IPS DF 19.7 (cell line): Measurements from ENCODE around the gene MX2.

Experiments
- DNase-seq: peaks from one replicate; pipeline ENCODE4 v3.0.0-alpha.2; 2013; ENCODE audit warnings: low read depth, low spot score

The MX2 gene

DNA sequence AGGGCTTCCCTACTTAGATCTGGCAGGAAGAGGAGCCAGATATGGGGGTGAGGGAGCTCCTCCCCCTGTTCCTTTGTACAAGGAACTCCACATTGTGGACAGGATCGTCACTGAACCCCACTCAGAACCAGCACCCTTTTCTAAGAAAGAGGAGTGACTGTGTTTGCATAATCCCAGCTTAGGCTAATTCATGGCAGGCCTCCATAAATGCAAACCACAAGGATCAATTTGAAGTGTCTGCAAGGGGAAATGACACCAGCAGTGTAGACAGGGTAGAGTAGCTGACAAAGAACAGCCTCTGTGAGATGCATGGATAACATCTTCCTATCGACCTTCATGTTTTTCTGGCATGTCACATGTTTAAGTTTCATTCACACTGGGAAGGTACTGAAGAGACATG is 75.9 kb downstream of the MX2 start:
- DNase-seq, result no peak

DNA sequence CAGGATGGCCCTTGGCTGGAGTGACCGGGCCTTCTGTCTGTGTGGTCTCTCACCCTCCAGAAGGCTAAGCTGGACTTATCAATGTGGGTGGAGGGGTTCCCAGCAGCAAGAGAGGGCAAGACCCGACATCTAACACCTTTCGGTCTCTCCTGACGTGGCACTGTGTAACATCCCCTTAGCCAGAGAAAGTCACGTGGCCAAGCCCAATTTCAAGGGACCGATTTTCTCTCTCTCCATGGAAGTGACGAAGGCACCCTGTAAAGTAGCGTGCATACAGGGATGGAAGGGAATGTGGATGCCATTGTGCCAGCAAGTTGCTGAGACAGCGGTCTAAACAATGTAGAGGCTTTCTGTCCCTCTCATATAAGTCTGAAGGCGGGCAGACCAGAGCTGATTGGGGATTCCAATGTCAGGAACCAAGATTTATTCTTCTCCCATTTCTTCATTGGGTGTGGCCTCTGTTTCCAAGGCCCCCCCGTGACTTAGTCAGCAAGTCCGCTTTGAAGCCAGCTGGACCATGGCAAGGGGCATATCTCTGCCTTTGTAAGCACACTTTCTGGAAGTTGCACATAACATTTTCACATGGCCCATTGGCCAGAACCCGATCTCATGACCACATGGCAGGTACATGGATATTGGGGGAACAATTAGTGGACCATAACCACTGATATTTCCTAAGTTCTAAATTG is 76.7 kb downstream of the MX2 start:
- no peak for DNase-seq

DNA sequence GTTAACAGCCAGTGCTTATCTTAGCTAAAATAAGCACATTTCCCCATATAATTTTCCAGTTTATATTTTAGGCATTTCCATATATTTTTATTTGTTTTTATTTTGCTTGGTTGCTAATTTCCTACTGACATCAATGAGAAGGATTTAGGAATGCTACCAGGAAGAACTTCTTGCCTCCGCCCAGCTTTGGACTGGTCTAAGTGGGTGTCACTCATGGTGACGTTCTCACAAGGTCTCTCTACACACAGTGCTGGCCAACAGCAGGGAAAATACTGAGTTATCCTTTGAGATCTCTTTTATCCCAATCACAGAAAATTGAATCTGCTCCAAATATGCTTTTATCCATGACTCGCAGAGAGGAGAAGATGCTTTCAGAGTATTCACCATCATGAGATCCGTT is 77.4 kb downstream of the MX2 start:
- no peak for DNase-seq

DNA sequence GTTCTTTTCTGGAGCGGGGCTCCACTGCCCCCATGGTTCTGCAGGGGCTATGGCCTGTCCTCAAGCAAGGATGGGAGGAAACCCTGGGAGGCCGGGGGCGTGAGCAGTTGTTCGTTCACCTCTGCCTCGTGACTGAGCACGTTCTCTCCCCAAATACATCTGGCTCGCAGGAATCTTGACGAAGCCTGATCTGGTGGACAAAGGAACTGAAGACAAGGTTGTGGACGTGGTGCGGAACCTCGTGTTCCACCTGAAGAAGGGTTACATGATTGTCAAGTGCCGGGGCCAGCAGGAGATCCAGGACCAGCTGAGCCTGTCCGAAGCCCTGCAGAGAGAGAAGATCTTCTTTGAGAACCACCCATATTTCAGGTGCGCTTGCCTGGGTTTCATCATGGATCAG is 79.7 kb downstream of the MX2 start:
- DNase-seq, result no peak

DNA sequence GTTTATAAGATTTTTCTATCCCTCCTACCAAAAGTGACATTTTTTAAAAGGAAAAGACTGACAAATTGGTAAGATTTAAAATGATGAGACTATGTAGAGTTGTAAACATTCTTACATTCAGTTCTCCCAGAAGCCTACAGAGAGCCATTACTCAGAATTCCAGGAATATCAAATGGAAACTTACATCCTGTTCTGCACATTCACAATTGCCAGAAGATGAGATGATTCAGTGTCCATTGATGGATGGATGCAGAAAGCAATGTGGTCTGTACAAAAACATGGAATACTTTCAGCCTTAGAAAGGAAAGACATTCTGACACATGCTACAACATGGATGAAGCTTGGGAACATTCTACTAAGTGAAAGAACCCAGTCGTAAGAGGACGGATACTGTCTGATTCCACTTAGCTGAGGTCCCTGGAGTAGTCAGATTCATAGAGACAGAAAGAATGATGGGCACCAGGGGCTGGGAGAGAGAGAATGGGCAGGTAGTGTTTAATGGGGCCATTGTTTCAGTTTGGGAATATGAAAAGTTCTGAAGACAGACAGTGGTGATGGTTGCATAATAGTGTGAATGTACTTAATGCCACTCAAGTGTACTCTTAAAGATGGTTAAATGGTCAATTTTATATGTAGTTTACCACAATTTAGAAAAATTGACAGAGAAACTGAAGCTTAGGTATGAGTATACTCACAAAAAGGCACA is 80.8 kb downstream of the MX2 start:
- no peak for DNase-seq

DNA sequence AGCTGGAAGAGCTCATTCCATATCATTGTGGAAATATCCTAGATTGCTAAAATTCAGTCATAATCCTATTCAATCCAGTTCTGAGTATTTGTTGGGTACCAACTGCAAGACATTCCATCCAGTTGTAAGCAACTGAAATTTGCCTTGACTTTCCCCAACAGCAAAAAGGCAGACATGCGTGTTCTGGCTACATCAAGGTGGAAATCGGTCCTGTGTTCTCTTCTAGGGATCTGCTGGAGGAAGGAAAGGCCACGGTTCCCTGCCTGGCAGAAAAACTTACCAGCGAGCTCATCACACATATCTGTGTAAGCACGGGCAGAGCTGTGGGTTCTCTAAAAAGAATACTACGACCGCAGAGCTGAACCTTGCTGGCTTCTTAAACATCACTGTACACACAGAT is 81.7 kb downstream of the MX2 start:
- no peak for DNase-seq

DNA sequence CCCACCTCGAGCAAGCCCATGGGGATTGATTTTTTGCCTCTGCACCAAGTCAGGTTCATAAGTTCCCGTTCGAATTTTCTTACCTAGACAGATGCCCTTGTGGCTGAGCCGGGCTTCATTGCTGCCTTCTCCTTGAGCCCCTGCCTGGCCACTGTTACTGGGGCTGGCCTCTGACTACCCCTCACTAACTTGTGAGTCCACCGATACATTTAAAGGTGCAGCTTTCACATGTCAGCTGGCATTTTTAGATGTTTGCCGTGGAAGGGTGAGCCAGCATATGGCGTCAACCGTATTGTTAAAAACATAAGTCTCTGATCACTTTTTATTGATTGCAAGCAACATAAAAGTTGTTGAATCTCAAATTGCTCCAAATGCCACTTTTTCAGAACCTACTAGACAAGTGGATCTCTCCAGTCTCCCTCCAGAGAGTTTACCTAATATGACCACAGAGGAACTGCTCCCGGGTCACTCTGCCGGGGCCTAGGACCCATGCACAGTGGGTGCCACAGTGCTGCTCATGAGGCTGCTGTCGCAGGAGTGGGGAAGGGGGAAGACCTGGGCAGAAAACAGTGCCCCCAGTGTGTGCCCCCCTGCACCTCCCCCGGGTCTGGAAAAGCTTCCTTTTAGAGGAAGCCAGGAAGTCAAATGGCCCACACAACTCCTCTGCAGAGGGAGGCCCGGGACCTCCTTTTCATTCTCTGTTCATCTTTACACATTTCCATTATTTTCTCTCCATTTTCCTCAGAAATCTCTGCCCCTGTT is 83.1 kb downstream of the MX2 start:
- no peak for DNase-seq

DNA sequence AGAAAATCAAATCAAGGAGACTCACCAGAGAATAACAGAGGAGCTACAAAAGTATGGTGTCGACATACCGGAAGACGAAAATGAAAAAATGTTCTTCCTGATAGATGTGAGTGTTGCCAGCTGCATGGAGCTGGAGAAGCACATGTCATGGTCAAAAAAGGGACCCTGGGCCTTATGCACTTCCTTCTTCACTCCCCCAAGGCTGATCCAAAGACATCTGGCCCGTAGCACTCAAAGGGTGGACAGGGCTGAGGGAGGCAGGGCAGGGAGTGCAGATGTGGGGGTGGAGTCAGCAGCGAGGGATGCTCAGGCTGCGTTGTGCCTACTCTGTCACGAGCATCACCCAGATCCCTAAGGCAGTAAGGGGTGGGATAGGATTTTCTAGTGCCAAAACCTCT is 83.6 kb downstream of the MX2 start:
- DNase-seq, result no peak

DNA sequence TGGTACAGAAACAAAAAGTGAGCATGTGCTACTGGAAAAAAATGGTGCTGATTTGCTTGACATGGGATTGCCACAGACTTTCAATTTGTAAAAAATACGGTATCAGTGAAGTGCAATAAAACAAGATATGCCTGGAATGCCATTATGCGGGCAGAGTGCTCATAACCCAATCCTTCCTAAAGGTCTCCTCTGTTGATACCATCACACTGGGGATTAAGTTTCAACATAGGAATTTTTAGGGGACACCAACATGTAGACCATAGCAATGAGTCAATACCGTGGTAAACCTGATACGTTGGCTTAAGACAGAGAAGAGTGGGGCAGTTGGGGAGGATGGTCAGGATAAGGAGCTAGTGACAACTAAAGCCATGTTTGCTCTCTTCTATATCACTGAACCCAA is 84.8 kb downstream of the MX2 start:
- no peak for DNase-seq

DNA sequence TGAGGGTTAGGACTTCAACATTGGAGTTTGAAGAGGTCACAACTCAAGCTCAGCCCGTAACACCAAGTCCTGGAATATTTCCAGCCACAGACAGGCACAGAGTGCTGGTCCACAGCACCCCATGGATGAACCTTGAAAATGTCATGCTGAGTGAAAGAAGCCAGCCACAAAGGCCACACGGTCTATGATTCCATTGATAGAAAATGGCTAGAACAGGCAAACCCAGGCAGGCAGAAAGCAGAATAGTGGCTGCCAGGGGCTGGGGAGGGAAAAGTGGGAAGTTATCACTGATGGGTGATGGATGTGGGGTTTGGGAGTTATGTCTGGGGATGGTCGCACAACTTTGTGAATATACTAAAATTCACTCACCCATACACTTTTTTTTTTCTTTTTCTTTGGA is 85.5 kb downstream of the MX2 start:
- no peak for DNase-seq

DNA sequence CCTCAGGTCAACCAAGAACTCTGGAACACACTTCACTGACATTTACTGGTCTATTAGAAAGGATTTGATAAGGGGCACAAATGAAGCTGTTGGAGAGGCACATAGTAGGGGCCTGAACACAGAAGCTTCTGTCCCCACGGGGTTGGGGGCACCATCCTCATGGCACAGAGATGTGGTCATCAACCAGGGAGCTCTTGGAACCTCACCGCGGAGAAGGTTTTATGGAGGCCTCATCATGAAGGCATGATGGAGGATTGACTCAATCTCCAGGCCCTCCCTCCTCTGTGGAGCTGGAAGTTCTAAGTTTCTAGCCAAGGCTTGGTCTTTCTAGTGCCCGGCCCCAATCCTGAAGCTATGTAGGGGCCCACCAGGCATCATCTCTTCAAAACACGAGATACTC is 87.8 kb downstream of the MX2 start:
- no peak for DNase-seq

DNA sequence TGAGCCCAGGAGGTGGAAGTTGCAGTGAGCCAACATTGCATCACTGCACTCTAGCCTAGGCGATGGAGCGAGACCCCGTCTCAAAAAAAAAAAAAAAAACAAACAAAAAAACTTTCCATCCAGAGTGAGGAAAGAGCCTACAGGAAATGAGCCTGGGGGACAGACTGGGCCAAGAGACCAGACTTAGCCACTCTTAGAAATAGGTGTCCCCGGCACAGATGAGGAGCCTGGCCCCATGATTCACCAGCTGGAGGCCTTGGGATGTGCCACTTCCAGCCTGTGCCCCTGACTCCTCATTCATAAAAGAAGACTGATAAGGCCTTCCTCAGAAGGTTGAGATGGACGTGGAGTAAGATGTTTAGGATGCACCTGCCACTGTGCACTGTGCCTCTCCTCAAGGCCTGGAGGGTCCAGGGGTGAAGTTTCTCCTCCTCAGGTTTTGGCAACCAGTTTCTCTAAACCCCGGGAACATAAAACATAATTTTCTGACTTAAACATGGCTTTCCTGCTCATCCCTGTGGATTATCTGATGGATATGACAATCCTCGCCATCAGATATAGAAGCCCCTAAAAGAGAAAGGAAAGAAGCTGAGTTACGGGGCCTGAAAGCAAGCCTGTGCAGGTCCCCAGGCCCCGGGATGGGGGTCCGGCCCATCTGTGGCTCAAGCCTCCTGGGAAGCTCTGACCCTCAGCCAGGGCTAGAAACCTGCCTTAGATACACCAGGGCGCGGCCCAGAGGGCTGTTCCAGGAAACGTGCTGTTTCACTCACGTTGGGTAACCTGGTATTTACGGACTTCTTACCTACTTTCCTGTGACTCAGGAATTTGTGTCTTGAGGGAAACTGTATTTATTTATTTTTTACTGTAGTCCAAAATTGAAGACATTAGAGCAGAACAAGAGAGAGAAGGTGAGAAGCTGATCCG is 90.2 kb downstream of the MX2 start:
- DNase-seq, result no peak

DNA sequence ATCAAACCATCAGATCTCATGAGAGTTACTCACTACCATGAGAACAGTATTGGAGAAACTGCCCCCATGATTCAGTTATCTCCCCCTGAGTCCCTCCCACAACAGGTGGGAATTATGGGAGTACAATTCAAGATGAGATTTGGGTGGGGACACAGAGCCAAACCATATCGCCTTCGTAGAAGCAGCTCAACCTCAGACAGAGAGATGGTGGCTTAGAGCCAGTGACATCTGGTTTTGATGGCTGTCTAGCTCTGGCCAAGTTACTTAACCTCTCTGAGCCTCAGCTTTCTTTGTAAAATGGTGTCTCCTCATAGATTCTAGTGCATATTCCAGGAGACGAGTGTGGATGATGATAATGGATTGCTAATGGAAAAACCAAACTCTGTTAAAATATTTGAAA is 91.4 kb downstream of the MX2 start:
- DNase-seq, result no peak

DNA sequence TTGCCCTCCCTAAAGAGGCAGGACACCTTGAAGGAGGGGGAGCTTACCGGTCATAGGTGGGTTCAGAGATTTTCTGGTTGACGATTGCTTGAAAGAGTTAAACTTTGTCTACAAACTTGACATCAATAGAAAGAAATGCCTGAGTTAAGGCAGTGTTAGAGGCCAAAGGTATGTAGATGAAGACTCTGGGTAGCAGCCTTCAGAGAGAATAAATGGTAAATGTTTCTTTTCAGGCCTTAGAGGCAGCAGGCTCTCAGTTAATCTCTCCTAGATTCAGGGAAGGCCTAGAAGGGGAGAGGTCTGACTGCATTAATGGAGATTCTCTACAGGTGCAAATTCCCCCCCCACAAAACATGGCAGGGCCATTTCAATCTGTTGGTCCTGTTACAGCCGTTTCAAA is 91.9 kb downstream of the MX2 start:
- DNase-seq, result no peak

DNA sequence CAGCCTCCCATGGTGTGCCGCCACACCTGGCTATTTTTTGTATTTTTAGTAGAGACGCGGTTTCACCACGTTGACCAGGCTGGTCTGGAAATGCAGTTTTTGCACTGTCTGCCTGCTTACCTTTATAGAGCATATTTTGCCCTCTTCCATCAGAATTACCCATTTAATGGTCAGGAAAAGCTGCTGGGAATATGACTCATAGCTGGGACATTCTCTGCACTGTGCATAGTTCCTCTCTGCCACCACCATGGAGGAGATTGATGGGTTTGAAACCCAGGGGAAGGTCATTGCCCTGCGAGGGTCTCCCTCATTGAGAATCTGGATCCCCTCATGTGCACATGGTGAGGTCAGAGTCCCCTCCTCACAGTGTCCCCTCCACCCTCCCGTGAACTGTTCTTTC is 96.3 kb downstream of the MX2 start:
- DNase-seq, result no peak

DNA sequence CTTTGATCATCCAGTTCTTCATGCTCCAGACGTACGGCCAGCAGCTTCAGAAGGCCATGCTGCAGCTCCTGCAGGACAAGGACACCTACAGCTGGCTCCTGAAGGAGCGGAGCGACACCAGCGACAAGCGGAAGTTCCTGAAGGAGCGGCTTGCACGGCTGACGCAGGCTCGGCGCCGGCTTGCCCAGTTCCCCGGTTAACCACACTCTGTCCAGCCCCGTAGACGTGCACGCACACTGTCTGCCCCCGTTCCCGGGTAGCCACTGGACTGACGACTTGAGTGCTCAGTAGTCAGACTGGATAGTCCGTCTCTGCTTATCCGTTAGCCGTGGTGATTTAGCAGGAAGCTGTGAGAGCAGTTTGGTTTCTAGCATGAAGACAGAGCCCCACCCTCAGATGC is 96.7 kb downstream of the MX2 start:
- DNase-seq, result no peak
